HG03060 (cell line): ENCODE measurements around the gene KDM4B.
"Not testable (repeated sequence)": the region's sequence is repeated elsewhere in the genome, so short reads cannot be mapped to it uniquely, and the experiment has no call there.

Experiments
- ATAC-seq: cut with Tn5 transposase; IDR thresholded peaks from one replicate; pipeline ENCODE4 v1.9.1; 2021; ENCODE audit warnings: low read depth, moderate number of reproducible peaks; ENCODE audit not compliant: unreplicated experiment

KDM4B gene

GRCh38 chr19:4966591-4966990 is 2.3 kb upstream of the KDM4B start:
- ATAC-seq = no peak

GRCh38 chr19:4967738-4968461 is 1.0 kb upstream of the KDM4B start:
- no peak for ATAC-seq

GRCh38 chr19:4969292-4969771 is 419 bp downstream of the KDM4B start:
- ATAC-seq = no peak

GRCh38 chr19:4969772-4970531 is 1.0 kb downstream of the KDM4B start:
- ATAC-seq = no peak

GRCh38 chr19:4970558-4971423 is 1.9 kb downstream of the KDM4B start:
- no peak for ATAC-seq

GRCh38 chr19:4971424-4971793 is 2.5 kb downstream of the KDM4B start:
- no peak for ATAC-seq

GRCh38 chr19:4971816-4972495 is 3.0 kb downstream of the KDM4B start:
- ATAC-seq = no peak

GRCh38 chr19:4972509-4973230 is 3.8 kb downstream of the KDM4B start:
- no peak for ATAC-seq

- ATAC-seq = no peak
Observed at GRCh38 chr19:4974880-4975469, 6.1 kb downstream of the KDM4B start.

- not testable (repeated sequence) for ATAC-seq
Observed at GRCh38 chr19:4975601-4976000, 6.7 kb downstream of the KDM4B start.

GRCh38 chr19:4976401-4977298 is 7.7 kb downstream of the KDM4B start:
- ATAC-seq = no peak

- no peak for ATAC-seq
Observed at GRCh38 chr19:4977299-4978174, 8.6 kb downstream of the KDM4B start.

GRCh38 chr19:4979211-4979807 is 10.4 kb downstream of the KDM4B start:
- ATAC-seq = no peak

- ATAC-seq = no peak
Observed at GRCh38 chr19:4980067-4980466, 11.2 kb downstream of the KDM4B start.

- ATAC-seq = no peak
Observed at GRCh38 chr19:4980838-4981680, 12.1 kb downstream of the KDM4B start.

- ATAC-seq = no peak
Observed at GRCh38 chr19:4981681-4981958, 12.7 kb downstream of the KDM4B start.
